Measurements from ENCODE around the gene MED27.

The MED27 gene

GRCh38 chr9:132041798-132042197 is 37.9 kb downstream of the MED27 start:
- DNase-seq: no peak

DNA sequence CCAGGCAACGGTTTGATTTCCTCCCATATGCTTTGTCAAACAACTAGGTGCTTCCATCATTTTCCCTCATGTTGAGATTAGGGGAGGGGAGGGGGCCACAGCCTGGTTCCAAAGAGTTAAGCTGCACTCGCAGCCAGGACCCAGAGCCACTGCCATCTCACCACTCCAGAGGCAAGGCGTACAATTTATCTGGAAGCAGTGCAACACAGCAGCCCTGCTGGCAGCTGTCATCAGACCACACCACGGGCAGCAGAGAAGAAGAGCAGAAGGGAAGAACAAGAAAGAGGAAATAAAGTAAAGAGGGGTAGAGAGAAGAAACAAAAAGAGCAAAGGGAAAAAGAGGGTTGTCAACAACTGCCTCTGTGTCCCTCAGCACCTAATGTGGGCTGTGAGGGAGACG is 38.9 kb downstream of the MED27 start:
- no peak for DNase-seq

DNA sequence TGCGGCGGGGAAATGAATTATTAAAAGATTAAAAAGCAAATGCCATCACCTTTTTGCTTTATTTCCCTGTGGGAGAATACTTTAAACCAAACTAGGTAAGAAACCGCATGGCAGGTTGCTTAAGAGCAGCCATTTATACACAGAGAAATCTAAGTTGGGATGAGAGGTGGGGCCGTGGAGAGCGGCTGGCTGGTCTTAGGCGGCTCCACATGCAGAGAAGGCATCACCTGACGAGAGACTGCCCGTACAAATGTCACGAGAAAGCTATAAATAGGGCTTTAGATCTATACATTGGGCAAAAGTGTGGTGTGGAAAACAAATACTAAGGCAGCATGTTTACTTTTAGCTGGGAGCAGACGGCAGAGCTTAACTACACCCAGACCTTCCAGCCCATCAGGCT is 39.4 kb downstream of the MED27 start:
- no peak for DNase-seq

- no peak for DNase-seq
Measured at GRCh38 chr9:132039284-132039683, 40.4 kb downstream of the MED27 start.

DNA sequence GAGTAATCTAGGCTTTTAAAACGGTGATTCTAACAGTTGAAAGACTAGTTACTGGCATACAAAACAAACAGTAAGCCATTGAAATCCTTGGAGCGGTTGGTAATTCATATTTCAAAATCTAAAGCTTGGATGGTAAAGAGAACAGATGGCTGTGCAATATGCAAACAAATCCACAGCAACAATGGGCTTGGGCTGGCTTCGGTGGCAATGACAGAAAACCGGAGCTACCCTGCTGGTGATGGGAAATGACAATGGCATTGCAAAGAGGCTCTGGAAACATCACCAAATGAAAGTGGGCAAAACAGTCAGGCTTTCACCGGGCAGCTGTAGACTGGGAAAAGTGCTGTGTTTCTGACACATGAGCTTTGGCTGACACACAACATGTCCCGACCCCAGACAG is 42.2 kb downstream of the MED27 start:
- DNase-seq: no peak

- DNase-seq: no peak
Measured at GRCh38 chr9:132036521-132036920, 43.1 kb downstream of the MED27 start.

DNA sequence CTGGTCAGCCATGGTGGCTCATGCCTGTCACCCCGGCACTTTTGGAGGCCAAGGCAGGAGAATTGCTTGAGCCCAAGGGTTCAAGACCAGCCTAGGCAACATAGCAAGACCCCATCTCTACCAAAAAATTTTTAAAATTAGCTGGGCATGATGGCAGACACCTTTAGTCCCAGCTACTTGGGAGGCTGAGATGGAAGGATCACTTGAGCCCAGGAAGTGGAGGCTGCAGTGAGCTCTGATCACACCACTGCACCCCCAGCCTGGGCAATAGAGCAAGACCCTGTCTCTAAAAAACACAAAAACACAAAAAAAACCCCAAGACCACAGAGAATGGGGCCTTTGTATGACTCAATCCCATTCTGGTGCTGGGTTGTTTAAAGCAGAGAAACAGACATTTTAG is 44.0 kb downstream of the MED27 start:
- DNase-seq: no peak

GRCh38 chr9:132032238-132032950 is 47.3 kb downstream of the MED27 start:
- no peak for DNase-seq

- DNase-seq: no peak
Measured at GRCh38 chr9:132031467-132032237, 48.0 kb downstream of the MED27 start.

GRCh38 chr9:132030626-132031325 is 48.9 kb downstream of the MED27 start:
- DNase-seq: no peak

DNA sequence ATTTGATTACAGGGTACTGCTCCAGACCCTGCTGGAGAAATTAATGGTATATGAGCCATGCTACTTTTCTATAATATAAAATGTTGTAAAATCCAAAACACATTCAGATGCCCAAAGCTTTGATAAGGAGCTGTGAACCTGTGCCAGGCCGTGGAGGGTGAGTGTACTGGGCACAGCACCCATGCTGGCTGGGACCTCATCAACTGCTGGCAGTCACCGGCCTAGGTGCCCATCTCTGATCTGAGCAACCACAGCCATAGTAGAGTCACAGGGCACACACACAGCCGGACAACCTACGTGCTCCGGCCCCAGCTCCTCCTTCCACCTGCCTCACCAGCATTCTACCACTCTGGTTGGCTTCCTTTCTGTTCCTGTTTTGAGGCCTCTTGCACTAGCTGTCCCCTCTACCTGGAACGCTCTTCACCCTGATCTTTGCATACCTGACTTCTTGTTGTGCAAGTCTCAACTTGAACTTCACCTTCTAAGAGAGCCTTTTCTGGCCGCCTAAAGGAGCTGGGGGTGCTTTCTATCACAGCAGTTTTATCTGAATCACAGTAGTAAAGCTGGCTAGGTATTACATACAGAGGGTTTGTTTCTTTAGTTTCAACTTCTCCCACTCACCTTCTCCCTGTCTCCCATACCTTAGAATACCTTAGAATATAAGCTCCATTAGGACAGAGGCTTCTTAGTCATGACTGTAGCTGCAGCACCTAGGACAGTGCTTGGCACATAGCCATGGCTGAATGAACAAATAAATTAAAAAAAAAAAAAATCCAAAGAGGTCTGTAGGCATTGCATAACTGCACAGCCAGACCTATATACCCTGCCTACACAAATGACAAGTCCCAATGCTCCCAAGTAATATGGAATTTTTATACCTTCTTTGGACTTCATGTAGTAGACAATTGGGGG is 51.7 kb downstream of the MED27 start:
- DNase-seq: no peak

DNA sequence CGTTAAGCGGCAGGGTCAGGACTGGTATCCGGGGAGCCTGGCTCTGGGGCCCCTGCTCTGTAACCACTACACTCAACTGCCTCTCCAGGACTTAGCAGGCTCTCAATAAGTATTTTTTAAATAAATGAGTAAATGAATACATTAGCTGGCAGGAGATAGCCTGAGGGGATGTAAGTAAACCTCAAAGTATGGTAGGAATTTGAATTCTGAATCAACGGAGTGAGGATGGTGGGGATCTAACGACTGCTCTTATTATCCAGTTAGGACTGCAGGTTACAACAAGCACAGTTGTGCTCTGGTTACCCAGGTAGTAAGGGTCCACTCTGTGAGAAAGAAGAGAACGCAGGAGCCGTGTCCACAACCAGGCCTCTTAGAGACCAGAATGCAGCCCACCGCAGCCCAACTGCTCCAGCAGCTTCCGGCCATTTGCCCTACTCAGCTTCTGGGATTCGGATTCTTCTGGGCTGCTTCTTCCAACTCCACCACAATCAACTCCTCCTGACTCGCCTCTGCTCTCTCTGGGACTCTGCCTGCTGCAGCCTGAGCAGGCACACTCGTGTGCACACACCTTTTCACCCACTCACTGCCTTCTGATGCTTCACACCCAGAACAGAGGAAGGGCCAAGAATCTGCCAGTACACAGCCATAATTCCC is 52.6 kb downstream of the MED27 start:
- DNase-seq: no peak

- DNase-seq: no peak
Measured at GRCh38 chr9:132025766-132026165, 53.9 kb downstream of the MED27 start.

GRCh38 chr9:132024589-132024988 is 55.1 kb downstream of the MED27 start:
- no peak for DNase-seq

GRCh38 chr9:132023419-132024180 is 56.1 kb downstream of the MED27 start:
- no peak for DNase-seq

DNA sequence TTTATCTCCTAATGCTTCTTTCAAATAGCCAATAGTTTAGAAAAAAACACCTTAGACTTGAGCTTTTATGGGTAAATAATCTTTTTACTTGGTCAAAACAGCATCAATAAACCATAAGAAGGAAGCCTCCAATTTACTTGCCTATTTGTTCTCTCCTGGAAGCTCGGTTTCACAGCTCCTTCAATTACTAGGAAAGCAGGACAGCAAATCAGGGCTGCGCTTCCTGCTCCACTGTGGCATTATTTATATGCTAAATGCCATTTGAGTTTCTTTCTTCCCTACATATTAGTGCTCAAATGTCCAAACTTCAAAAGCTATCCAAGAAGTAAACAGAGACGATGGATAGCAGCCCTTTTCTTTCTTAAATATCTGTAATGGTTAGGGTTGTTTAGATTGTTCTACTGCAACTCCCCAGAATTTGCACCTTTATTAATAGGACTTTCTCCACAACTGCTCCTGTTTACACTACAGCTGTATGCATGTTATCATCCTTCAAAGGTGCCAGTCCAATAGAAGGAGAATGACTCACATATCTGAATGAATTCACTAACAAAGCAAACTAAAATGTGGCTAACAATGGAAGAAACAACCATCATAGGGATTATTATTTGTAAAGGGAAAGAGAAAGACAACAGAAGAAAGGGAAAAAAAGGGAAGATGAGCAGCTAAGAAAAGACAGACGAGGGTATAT is 58.7 kb downstream of the MED27 start:
- no peak for DNase-seq

- no peak for DNase-seq
Measured at GRCh38 chr9:132020272-132020671, 59.4 kb downstream of the MED27 start.

GRCh38 chr9:132019702-132020101 is 60.0 kb downstream of the MED27 start:
- no peak for DNase-seq

GRCh38 chr9:132018957-132019405 is 60.7 kb downstream of the MED27 start:
- DNase-seq: no peak

- DNase-seq: no peak
Measured at GRCh38 chr9:132016456-132016855, 63.2 kb downstream of the MED27 start.

GRCh38 chr9:132015866-132016265 is 63.8 kb downstream of the MED27 start:
- DNase-seq: no peak
